Neural cell (in vitro differentiated cells): Measurements from ENCODE around the gene SOAT2. TPM values are rescaled to one million over a fixed set of nuclear protein-coding genes. Genes with fewer than 3 reads are reported as not detected.

Experiments used
- H2AFZ ChIP-seq: fragments of 200-600, 300-800 bp; sonication (generic), shearing (Covaris generic); 2 replicates; pipeline ENCODE4 v1.6.0; 2014; ENCODE audit warnings: low read depth, mild to moderate bottlenecking, antibody characterized with exemption, low read length, moderate library complexity
- H3F3A ChIP-seq: fragments of 200-600 bp; shearing (Covaris generic); 2 replicates; pipeline ENCODE4 v1.6.1; 2016; ENCODE audit warnings: mild to moderate bottlenecking, moderate library complexity, mixed read lengths, antibody characterized with exemption, low read length; ENCODE audit not compliant: insufficient read depth, poor library complexity, severe bottlenecking
- H3K27ac ChIP-seq: fragments of 200-600, 300-800 bp; sonication (generic), shearing (Covaris generic); 2 replicates; pipeline ENCODE4 v1.5.1; 2014; ENCODE audit warnings: mild to moderate bottlenecking, low read length, moderate library complexity
- H3K27me3 ChIP-seq: fragments of 300-800, 200-600 bp; sonication (generic), shearing (Covaris generic); 2 replicates; pipeline ENCODE4 v1.6.0; 2014; ENCODE audit warnings: mild to moderate bottlenecking, low read depth, low read length, moderate library complexity; ENCODE audit not compliant: insufficient read depth
- H3K36me3 ChIP-seq: fragments of 300-800, 200-600 bp; sonication (generic), shearing (Covaris generic); 2 replicates; pipeline ENCODE4 v1.5.1; 2014; ENCODE audit warnings: mild to moderate bottlenecking, antibody characterized with exemption, low read length, moderate library complexity; ENCODE audit not compliant: insufficient read depth
- H3K4me2 ChIP-seq: fragments of 300-800, 200-600 bp; sonication (generic), shearing (Covaris generic); 2 replicates; pipeline ENCODE4 v1.6.0; 2014; ENCODE audit warnings: mild to moderate bottlenecking, low read length
- H3K4me3 ChIP-seq: fragments of 300-800, 200-600 bp; sonication (generic), shearing (Covaris generic); 2 replicates; pipeline ENCODE4 v1.5.1; 2014; ENCODE audit warnings: mild to moderate bottlenecking, low read length, moderate library complexity
- H3K79me2 ChIP-seq: fragments of 200-600 bp; shearing (Covaris generic); replicated peaks from 2 replicates; pipeline ENCODE4 v1.6.0; 2014; ENCODE audit warnings: mild to moderate bottlenecking, low read length, moderate library complexity; ENCODE audit not compliant: insufficient read depth
- H3K9ac ChIP-seq: fragments of 300-800, 200-600 bp; sonication (generic), shearing (Covaris generic); 2 replicates; pipeline ENCODE4 v1.6.1; 2016; ENCODE audit warnings: mild to moderate bottlenecking, low read length, mixed read lengths
- H3K9me2 ChIP-seq: fragments of 200-600 bp; shearing (Covaris generic); 2 replicates; pipeline ENCODE4 v1.6.1; 2016; ENCODE audit warnings: mild to moderate bottlenecking, low read length, mixed read lengths; ENCODE audit not compliant: insufficient read depth
- H3K9me3 ChIP-seq: fragments of 200-600, 300-800 bp; sonication (generic), shearing (Covaris generic); 2 replicates; pipeline ENCODE4 v1.6.1; 2016; ENCODE audit warnings: mild to moderate bottlenecking, mixed run types, low read length, moderate library complexity, mixed read lengths
- H4K20me1 ChIP-seq: fragments of 200-600 bp; shearing (Covaris generic); 2 replicates; pipeline ENCODE4 v1.6.1; 2016; ENCODE audit warnings: mild to moderate bottlenecking, mixed run types; ENCODE audit not compliant: insufficient read depth
- EP300 ChIP-seq: fragments of 450-650 bp; conservative IDR thresholded peaks from 2 replicates; pipeline ENCODE4 v1.6.1; 2014; ENCODE audit warnings: antibody characterized with exemption, mild to moderate bottlenecking, moderate library complexity; ENCODE audit not compliant: poor library complexity, severe bottlenecking
- EZH2 ChIP-seq: fragments of 200-600, 300-800 bp; shearing (Covaris generic), sonication (generic); IDR thresholded peaks from 2 replicates; pipeline ENCODE4 v1.6.1; 2014; ENCODE audit warnings: antibody characterized with exemption, low read length, borderline replicate concordance, mild to moderate bottlenecking; ENCODE audit not compliant: insufficient read depth, poor library complexity, severe bottlenecking
- MXI1 ChIP-seq: fragments of 450-650 bp; conservative IDR thresholded peaks from 2 replicates; pipeline ENCODE4 v1.6.1; 2014; ENCODE audit warnings: antibody characterized with exemption, mild to moderate bottlenecking; ENCODE audit not compliant: poor library complexity, severe bottlenecking
- RAD21 ChIP-seq: fragments of 450-650 bp; conservative IDR thresholded peaks from 2 replicates; pipeline ENCODE4 v1.6.1; 2014; ENCODE audit warnings: antibody characterized with exemption, mild to moderate bottlenecking, moderate library complexity
- REST ChIP-seq: IDR thresholded peaks from 2 replicates; pipeline ENCODE4 v1.6.1; 2012; ENCODE audit warnings: borderline replicate concordance
- SMC3 ChIP-seq: fragments of 450-650 bp; conservative IDR thresholded peaks from 2 replicates; pipeline ENCODE4 v1.6.1; 2014; ENCODE audit warnings: antibody characterized with exemption, mild to moderate bottlenecking, moderate library complexity; ENCODE audit not compliant: poor library complexity
- TAF1 ChIP-seq: IDR thresholded peaks from 2 replicates; pipeline ENCODE4 v1.6.1; 2012; ENCODE audit warnings: low read depth
- polyA plus RNA-seq: library from polyadenylated mRNA; depleted of rRNA; stranded (reverse); fragments of >200 nt; gene quantifications from 2 replicates; pipeline ENCODE4 v1.2.3, GENCODE V29; 2014
- TF ChIP-seq, protein P1 (sequence below): fragments of 450-650 bp; IDR thresholded peaks from 2 replicates; pipeline ENCODE4 v1.5.1; 2014; ENCODE audit warnings: antibody characterized with exemption, mild to moderate bottlenecking, moderate library complexity; ENCODE audit not compliant: poor library complexity, severe bottlenecking

Gene SOAT2
- polyA plus RNA-seq, 1 donor from 2014 or later = not detected

- Histone ChIP-seq H3K4me3 (no peak overlapping the region), H3K79me2 (no peaks in the 10 kb centered on the region), H3K9me3 (no peaks in the 10 kb centered on the region), H2AFZ (no peak overlapping the region), H3F3A (no peaks in the 10 kb centered on the region), H3K9ac (no peak overlapping the region), H3K36me3 (peaks cover 4% of the 10 kb centered on the region), H3K27me3 (no peaks in the 10 kb centered on the region), H3K9me2 (no peaks in the 10 kb centered on the region), H3K27ac (no peak overlapping the region), H4K20me1 (no peaks in the 10 kb centered on the region), H3K4me2 (no peak overlapping the region)
- TF ChIP-seq TAF1 = no peak
Observed at GRCh38 chr12:53062977-53063707, 40.1 kb upstream of the SOAT2 start.

GRCh38 chr12:53063708-53064612 is 39.3 kb upstream of the SOAT2 start:
- Histone ChIP-seq H3K36me3 (peaks cover 4% of the 10 kb centered on the region), H3K9ac (no peak overlapping the region)

More at GRCh38 chr12:53063708-53064612, 39.3 kb upstream of the SOAT2 start:
- no peaks in the 10 kb centered on the region for H4K20me1 ChIP-seq
- H3K27ac ChIP-seq = no peak overlapping the region
- TF ChIP-seq TAF1 (no peak), RAD21 (no peak), REST (no peak), EZH2 (no peak), MXI1 (no peak), EP300 (no peak), SMC3 (no peak)
- TF ChIP-seq, protein P1, sequence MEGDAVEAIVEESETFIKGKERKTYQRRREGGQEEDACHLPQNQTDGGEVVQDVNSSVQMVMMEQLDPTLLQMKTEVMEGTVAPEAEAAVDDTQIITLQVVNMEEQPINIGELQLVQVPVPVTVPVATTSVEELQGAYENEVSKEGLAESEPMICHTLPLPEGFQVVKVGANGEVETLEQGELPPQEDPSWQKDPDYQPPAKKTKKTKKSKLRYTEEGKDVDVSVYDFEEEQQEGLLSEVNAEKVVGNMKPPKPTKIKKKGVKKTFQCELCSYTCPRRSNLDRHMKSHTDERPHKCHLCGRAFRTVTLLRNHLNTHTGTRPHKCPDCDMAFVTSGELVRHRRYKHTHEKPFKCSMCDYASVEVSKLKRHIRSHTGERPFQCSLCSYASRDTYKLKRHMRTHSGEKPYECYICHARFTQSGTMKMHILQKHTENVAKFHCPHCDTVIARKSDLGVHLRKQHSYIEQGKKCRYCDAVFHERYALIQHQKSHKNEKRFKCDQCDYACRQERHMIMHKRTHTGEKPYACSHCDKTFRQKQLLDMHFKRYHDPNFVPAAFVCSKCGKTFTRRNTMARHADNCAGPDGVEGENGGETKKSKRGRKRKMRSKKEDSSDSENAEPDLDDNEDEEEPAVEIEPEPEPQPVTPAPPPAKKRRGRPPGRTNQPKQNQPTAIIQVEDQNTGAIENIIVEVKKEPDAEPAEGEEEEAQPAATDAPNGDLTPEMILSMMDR = no peak
- no peaks in the 10 kb centered on the region for H3K9me3 ChIP-seq
- no peaks in the 10 kb centered on the region for H3K27me3 ChIP-seq
- H2AFZ ChIP-seq = no peak overlapping the region
- H3K4me2 ChIP-seq = no peak overlapping the region
- H3K79me2 ChIP-seq = no peaks in the 10 kb centered on the region
- no peak overlapping the region for H3K4me3 ChIP-seq
- no peaks in the 10 kb centered on the region for H3K9me2 ChIP-seq
- no peaks in the 10 kb centered on the region for H3F3A ChIP-seq
